PC-3 (cell line): Measurements from ENCODE around the gene TEAD1.

Experiments used
- CTCF ChIP-seq: fragments of 300-600 bp; sonication (generic); conservative IDR thresholded peaks from 2 replicates; pipeline ENCODE4 v1.5.1; 2017; ENCODE audit warnings: antibody characterized with exemption, low read depth, mild to moderate bottlenecking, low read length
- EZH2 ChIP-seq: fragments of 300-600 bp; sonication (generic); IDR thresholded peaks from one replicate; pipeline ENCODE4 v1.6.1; 2017; ENCODE audit warnings: antibody characterized with exemption, mild to moderate bottlenecking, low read length; ENCODE audit not compliant: unreplicated experiment
- EZH2phosphoT487 ChIP-seq: fragments of 300-600 bp; sonication (generic); IDR thresholded peaks from 2 replicates; pipeline ENCODE4 v1.6.1; 2018; ENCODE audit warnings: mild to moderate bottlenecking, antibody characterized with exemption, low read length, borderline replicate concordance

- TF ChIP-seq CTCF (no peak), EZH2 (no peak), EZH2phosphoT487 (no peak)
These were observed 23.8 kb downstream of the TEAD1 start for GRCh38 chr11:12698048-12698447.
